ENCODE measurements around the gene SLC18A2.
"Not testable (repeated sequence)": the region's sequence is repeated elsewhere in the genome, so short reads cannot be mapped to it uniquely, and the experiment has no call there.

Gene SLC18A2

DNA sequence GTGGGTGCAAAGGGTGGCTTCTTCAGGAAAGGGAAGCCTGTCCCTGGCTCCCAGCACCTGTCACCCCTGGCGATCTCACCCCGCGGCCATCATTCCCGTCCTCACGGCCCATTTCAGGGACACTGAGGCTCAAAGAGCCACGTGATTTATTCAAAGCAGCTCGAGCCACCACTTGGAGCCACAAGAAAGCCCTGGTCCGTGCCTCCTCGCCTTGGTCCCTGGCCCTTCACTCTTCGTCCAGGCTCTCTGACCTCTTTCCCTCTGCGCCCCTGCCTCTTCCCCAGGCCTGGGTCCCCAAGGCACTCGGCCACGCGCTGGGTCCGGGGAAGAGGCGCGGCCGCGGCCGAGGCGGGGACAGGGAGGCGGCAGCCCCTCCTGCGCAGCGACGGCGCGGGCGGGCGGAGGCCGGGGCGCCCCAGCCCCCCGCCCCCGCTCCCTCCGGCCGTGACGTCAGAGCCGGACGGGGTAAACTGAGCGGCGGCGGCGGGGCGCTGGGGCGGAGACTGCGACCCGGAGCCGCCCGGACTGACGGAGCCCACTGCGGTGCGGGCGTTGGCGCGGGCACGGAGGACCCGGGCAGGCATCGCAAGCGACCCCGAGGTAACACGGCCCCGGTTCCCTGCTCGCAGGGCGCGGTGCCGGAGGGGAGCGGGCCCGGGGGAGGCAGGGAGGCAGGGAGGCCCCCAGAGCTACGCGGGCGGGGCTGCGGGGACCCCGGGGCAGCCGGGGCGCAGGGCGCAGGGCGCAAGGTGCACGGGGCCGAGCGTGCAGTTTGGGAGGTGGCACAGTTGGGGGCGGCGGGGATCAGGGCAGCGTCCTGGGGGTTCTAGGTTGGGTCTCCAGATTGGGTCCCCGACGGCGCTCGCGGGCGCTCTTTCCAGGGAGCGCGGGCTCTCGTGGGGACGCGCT is at the start of gene SLC18A2:
TSS of gene SLC18A2 (plus strand) at position 494 of the 909 bp plus-strand sequence. CDS start 580 bp downstream, outside the sequence.
- no peak for DNase-seq

GRCh38 chr10:117197189-117197588 is 43.7 kb upstream of the SLC18A2 start, which contains the start of gene KCNK18:
Gene KCNK18 (plus strand): TSS chr10:117197489. CDS start chr10:117197489, 0 bp downstream.
- no peak for DNase-seq

- no peak for DNase-seq
These were observed 42.8 kb upstream of the SLC18A2 start for GRCh38 chr10:117198088-117198487.

DNA sequence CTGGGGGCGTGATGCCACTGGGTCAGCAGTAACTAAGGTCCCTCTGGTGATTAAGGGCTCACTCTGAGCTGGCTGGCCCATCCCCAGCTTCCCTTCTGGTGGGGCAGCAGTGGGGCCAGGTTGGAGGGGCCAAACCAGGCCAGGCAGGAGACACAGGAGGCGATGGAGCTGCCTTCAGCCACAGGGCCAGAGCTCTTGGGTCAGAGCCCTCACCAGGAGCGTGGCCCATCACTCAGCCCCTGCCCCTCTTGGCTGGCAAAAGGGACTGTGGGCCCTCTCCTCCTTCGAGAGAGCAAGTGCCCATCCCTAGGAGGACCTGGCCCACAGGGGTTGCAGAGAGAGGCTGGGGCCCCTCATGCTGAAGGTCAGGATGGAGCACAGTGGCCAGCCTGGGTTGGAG is 39.1 kb upstream of the SLC18A2 start:
- DNase-seq = no peak

GRCh38 chr10:117204316-117204715 is 36.6 kb upstream of the SLC18A2 start:
- DNase-seq = no peak

DNA sequence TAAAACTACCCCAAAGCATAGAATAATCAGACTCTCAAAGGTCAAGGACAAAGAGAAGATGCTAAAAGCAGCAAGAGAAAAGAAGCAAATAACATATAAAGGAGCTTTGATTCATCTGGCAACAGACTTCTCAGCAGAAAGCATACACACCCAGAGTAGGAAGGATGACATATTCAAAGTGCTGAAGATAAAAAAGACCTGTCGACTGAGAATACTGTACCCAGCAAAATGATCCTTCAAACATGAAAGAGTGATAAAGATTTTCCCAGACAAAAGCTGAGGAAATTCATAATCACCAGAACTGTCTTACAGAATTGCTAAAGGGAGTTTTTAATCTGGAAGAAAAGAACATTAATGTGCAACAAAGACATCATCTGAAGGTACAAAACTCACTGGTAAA is 28.7 kb upstream of the SLC18A2 start:
- DNase-seq = no peak

- no peak for DNase-seq
These were observed 26.5 kb upstream of the SLC18A2 start for GRCh38 chr10:117214401-117214800.

- DNase-seq = no peak
These were observed 25.8 kb upstream of the SLC18A2 start for GRCh38 chr10:117215079-117215478.

DNA sequence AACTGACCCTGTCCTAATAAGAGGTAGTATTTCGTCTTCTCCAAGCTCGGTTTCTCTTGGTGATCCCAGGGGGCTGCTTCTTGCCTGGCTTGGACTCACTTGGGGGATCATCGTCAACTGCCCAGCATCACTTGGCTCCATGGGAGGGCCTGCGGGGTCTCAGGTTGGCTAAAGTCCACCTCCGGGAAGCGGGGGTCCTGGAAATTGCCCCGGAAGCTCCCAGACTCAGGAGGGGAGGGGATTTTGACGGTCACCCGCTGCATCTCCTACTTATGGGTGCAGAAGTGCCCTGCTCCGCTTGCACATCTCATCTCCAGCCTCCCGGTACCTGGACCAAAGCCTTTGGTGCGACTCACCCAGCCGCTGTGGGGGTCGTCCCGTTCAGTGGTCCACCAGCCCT is 24.9 kb upstream of the SLC18A2 start:
- DNase-seq = no peak

- peak; percentile 75 for DNase-seq
These were observed 24.2 kb upstream of the SLC18A2 start for GRCh38 chr10:117216611-117217195.

GRCh38 chr10:117217196-117217761 is 23.6 kb upstream of the SLC18A2 start:
- peak; percentile 13 for DNase-seq

GRCh38 chr10:117218654-117219053 is 22.3 kb upstream of the SLC18A2 start:
- DNase-seq = no peak

DNA sequence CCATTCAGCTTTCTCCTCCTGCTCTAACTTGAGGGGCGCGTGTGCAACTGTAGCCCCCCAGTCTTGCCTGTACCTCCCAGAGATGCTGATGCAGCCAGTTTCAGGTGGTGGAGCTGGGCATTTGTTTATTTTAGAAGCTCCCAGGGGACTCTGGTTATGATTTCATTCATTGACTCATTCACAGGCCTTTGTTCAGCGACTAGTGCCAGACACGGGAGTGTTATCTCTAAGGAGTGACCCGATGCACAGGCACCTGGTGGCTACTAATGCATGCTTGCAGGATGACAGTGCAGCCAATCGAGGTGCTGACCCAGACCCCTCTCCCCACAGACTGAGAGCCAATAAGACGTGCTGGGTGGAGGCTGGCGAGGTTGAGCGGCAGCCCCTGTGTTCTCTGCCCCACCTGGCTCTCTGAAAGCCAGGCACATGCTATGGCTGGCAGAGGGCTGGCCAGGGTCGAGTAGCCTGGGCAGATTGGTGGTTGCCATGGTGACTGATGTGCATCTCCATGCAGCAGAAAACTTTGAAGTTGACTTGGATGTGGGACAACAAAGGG is 19.7 kb upstream of the SLC18A2 start:
- no peak for DNase-seq

- DNase-seq = no peak
These were observed 18.4 kb upstream of the SLC18A2 start for GRCh38 chr10:117222552-117222951.

GRCh38 chr10:117222976-117223692 is 17.8 kb upstream of the SLC18A2 start:
- no peak for DNase-seq

DNA sequence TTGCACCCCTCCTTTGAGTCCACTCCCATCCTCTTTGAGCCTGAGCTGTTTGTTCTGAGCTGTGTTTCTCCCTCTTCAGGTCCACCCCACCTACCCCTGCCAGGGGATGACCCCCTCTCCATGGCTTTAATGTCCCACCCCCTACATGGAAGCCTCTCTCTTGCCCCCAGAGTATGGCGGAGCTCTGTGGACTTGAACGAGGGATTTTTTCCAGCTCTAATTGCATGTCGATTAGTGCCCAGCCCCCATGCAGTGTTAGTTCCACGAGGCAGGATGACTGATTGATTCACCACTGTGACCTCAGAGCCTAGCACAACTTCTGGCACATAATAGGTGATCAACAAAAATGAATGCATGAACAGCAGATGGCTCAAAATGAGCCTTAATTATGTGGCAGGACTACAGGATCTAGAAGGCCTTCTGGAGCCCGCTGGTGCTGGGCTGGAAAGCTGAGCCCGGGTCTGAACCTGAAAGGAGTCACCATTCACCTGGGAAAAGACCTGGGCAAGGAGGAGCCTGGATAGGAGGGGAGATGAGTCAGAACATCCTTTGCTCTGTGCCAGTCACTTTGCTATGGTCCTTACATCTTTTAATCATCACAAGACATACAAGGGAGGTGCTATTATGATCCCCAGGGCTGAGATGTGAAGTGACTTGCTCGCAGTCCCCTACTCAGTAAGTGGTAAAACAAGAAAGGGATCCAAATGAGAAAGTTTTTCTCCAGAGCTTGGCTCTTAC is 17.1 kb upstream of the SLC18A2 start:
- no peak for DNase-seq

DNA sequence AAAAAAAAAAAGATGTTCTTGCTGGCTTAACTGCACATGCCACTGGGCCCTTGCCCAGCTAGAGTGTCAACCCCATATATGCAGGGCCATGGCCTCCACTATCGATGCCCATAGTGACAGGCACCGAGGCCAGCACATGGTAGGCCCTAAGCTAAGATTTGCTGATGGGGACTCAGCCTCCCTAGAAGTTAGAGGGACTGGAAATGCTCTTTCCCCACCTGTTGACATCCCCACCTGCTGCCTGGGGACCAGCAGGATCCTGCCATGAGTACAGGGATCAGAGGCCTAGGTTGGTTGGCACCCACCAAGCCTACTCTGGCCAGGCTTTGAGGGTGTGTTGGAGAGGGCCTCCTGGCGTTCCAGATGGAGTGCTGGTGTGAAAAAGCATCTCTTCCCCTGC is 16.0 kb upstream of the SLC18A2 start:
- DNase-seq = no peak

DNA sequence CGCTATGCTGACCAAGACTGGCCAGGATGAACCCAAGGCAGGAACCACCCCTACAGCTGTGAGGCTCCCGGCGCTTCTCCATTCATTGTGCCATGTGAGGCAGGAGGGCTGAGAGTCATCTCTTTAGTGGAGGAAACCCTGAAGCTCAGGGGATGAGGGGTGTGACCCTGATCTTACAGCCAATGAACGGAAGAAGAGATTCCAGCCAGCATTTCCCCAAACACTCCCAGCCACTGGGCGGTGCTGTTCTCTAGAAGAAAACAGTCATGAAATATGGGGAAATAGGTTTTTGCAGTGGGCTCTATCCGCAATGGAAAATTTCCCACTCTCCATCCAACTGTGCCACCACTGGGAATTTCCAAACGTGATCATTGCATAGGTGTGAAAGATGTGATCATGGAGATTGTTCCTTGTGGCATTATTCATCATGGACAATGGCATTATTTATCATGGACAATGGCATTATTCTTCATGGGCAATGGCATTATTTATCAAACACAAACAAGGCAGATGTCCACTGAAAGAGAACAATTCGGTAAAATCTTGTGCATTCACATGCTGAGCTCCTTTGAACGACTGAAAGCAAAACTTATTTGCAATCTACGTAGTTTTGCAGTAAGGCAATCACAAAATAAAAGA is 14.0 kb upstream of the SLC18A2 start:
- DNase-seq = no peak

DNA sequence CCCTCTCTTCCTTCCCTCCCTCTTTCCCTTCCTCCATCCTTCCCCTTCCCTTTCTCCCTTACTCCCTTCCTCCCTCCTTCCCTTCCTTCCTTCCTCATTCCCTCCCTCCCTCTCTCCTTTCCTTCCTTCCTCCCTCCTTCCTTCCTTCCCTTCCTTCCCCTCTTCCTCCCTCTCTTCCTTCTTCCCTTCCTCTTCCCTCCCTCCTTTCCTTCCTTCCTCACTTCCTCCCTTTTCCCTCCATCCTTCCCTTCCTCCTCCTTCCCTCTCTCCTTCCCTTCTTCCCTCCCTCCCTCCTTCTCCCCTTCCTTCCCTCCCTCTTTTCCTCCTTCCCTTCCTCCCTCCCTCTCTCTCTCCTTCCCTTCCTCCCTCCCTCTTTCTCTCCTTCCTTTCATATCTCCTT is 12.7 kb upstream of the SLC18A2 start:
- DNase-seq = no peak

DNA sequence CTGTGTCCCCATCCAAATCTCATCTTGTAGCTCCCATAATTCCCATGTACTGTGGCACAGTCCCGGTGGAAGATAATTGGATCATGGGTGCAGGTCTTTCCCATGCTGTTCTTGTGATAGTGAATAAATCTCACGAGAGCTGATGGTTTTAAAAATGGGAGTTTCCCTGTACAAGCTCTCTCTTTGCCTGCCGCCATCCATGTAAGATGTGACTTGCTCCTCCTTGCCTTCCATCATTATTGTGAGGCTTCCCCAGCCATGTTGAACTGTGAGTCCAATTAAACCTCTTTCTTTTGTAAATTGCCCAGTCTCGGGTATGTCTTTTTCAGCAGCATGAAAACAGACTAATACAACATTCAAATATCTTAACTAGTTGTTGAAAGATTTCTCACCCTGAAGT is 10.8 kb upstream of the SLC18A2 start:
- not testable (repeated sequence) for DNase-seq

- DNase-seq = no peak
These were observed 3.4 kb upstream of the SLC18A2 start for GRCh38 chr10:117237401-117237991.
